Tibial nerve (tissue), 4 donors: ENCODE measurements around the gene PCSK5.

ENCODE experiments used
- CTCF ChIP-seq, 5 experiments: fragments of 200-600 bp in 3 of 5; fragments of 450-650 bp in 2 of 5; sonication (generic) in 3 of 5; IDR thresholded peaks; one replicate each; pipeline ENCODE4 v1.5.1; 2016 to 2019; ENCODE audit warnings: antibody characterized with exemption in 5 of 5, mild to moderate bottlenecking in 3 of 5, moderate library complexity in 2 of 5
- EP300 ChIP-seq, 2 donors: sonication (generic); formaldehyde crosslinking; IDR thresholded peaks; one replicate each; pipeline ENCODE4 v1.6.1; 2017; ENCODE audit warnings: antibody characterized with exemption in 2 of 2, mild to moderate bottlenecking in 1 of 2
- POLR2A ChIP-seq, 2 donors: fragments of 450-650 bp; IDR thresholded peaks; one replicate each; pipeline ENCODE4 v1.6.1; 2017; ENCODE audit warnings: antibody characterized with exemption in 2 of 2, mild to moderate bottlenecking in 2 of 2, moderate library complexity in 2 of 2

- TF ChIP-seq POLR2A (IDR thresholded peaks at IDR 0.05) = no peak
- no peak for TF ChIP-seq CTCF (IDR thresholded peaks at IDR 0.05)
- no peak for TF ChIP-seq EP300 (IDR thresholded peaks at IDR 0.05)
These were observed 72.2 kb downstream of the PCSK5 start for GRCh38 chr9:75962662-75963036.
